Jurkat, Clone E6-1 (cell line): ENCODE measurements around the gene RPL7A.
"Not testable (repeated sequence)": the region's sequence is repeated elsewhere in the genome, so short reads cannot be mapped to it uniquely, and the experiment has no call there.

ENCODE experiments used
- DNase-seq: peaks from one replicate; pipeline ENCODE4 v3.0.0-alpha.2; 2011; ENCODE audit warnings: low read depth, low spot score
- H3K4me3 ChIP-seq: 2 replicates; pipeline ENCODE4 v1.5.1; 2011; ENCODE audit warnings: mild to moderate bottlenecking, low read length, control low read depth, moderate library complexity

RPL7A gene

GRCh38 chr9:133323991-133324703 lies 23.9 kb upstream of the RPL7A start:
- DNase-seq: no peak
- H3K4me3 ChIP-seq: no peak overlapping the region

- not testable (repeated sequence) for DNase-seq, H3K4me3 ChIP-seq
Measured at GRCh38 chr9:133327021-133327420, 21.0 kb upstream of the RPL7A start.

- no peak for DNase-seq
- H3K4me3 ChIP-seq: no peak overlapping the region
Measured at GRCh38 chr9:133327834-133328484, 20.1 kb upstream of the RPL7A start.

- not testable (repeated sequence) for DNase-seq, H3K4me3 ChIP-seq
Measured at GRCh38 chr9:133329306-133330156, 18.5 kb upstream of the RPL7A start.

GRCh38 chr9:133331221-133331620 lies 16.8 kb upstream of the RPL7A start:
- DNase-seq: no peak
- no peak overlapping the region for H3K4me3 ChIP-seq

- DNase-seq: no peak
- H3K4me3 ChIP-seq: no peak overlapping the region
Measured at GRCh38 chr9:133331641-133332380, 16.2 kb upstream of the RPL7A start.

- H3K4me3 ChIP-seq: no peak overlapping the region
- no peak for DNase-seq
Measured at GRCh38 chr9:133332381-133332730, 15.7 kb upstream of the RPL7A start.

GRCh38 chr9:133333011-133333410 lies 15.0 kb upstream of the RPL7A start:
- no peak overlapping the region for H3K4me3 ChIP-seq
- DNase-seq: no peak

GRCh38 chr9:133333566-133333965 lies 14.5 kb upstream of the RPL7A start:
- DNase-seq: no peak
- no peak overlapping the region for H3K4me3 ChIP-seq

- peak overlapping the region; percentile 97 for H3K4me3 ChIP-seq
- DNase-seq: no peak
Measured at GRCh38 chr9:133334161-133334560, 13.9 kb upstream of the RPL7A start.

- not testable (repeated sequence) for DNase-seq
- H3K4me3 ChIP-seq: peak overlapping the region; percentile 97
Measured at GRCh38 chr9:133334888-133335287, 13.1 kb upstream of the RPL7A start.

- H3K4me3 ChIP-seq: peak within 1 kb of the TSS; percentile 97
- DNase-seq: peak; percentile 91
Measured at GRCh38 chr9:133335924-133336811, 11.8 kb upstream of the RPL7A start, which contains the start of gene SURF6. Gene SURF6, minus strand, starts transcription at chr9:133336188. Its CDS starts 56 bp downstream, at chr9:133336132.

GRCh38 chr9:133339641-133340040 lies 8.4 kb upstream of the RPL7A start:
- DNase-seq: no peak
- no peak overlapping the region for H3K4me3 ChIP-seq

GRCh38 chr9:133340256-133340655 lies 7.8 kb upstream of the RPL7A start:
- H3K4me3 ChIP-seq: no peak overlapping the region
- DNase-seq: no peak

- no peak for DNase-seq
- no peak overlapping the region for H3K4me3 ChIP-seq
Measured at GRCh38 chr9:133340916-133341315, 7.1 kb upstream of the RPL7A start.

- H3K4me3 ChIP-seq: no peak overlapping the region
- DNase-seq: no peak
Measured at GRCh38 chr9:133341369-133342068, 6.5 kb upstream of the RPL7A start.

- H3K4me3 ChIP-seq: no peak overlapping the region
- DNase-seq: no peak
Measured at GRCh38 chr9:133342069-133342406, 6.0 kb upstream of the RPL7A start.

GRCh38 chr9:133342570-133342969 lies 5.4 kb upstream of the RPL7A start:
- no peak overlapping the region for H3K4me3 ChIP-seq
- DNase-seq: no peak
